Activated T-helper 1 cell treated with anti-CD3 and anti-CD28 coated beads, Interleukin-2, amount 50 U/mL, for 16 hours (primary cell): ENCODE results near the gene AK8.
"Not testable (repeated sequence)": the region's sequence is repeated elsewhere in the genome, so short reads cannot be mapped to it uniquely, and the experiment has no call there.

Source experiments
- DNase-seq, 2 donors: peaks; one replicate each; pipeline ENCODE4 v3.0.0-alpha.2; 2020; ENCODE audit warnings: low read depth in 1 of 2, low spot score in 1 of 2

Gene AK8

GRCh38 chr9:132721661-132722060 lies 156.4 kb downstream of the AK8 start:
- no peak for DNase-seq

GRCh38 chr9:132718381-132718928 lies 159.6 kb downstream of the AK8 start:
- not testable (repeated sequence) for DNase-seq

- no peak for DNase-seq
Observed at GRCh38 chr9:132717326-132717945, 160.6 kb downstream of the AK8 start.

GRCh38 chr9:132716007-132716406 lies 162.1 kb downstream of the AK8 start:
- no peak for DNase-seq

GRCh38 chr9:132712753-132713152 lies 165.3 kb downstream of the AK8 start:
- no peak for DNase-seq

- DNase-seq, result no peak
Observed at GRCh38 chr9:132711846-132712245, 166.2 kb downstream of the AK8 start.

GRCh38 chr9:132711152-132711551 lies 166.9 kb downstream of the AK8 start:
- not testable (repeated sequence) for DNase-seq

- no peak for DNase-seq
Observed at GRCh38 chr9:132710333-132710732, 167.8 kb downstream of the AK8 start.

- no peak for DNase-seq
Observed at GRCh38 chr9:132708769-132709430, 169.2 kb downstream of the AK8 start.

GRCh38 chr9:132708239-132708638 lies 169.8 kb downstream of the AK8 start:
- no peak for DNase-seq

GRCh38 chr9:132703336-132703735 lies 174.7 kb downstream of the AK8 start:
- no peak for DNase-seq

- no peak for DNase-seq
Observed at GRCh38 chr9:132702254-132702653, 175.8 kb downstream of the AK8 start.

- no peak for DNase-seq
Observed at GRCh38 chr9:132699956-132700355, 178.1 kb downstream of the AK8 start.

- no peak for DNase-seq
Observed at GRCh38 chr9:132698989-132699388, 179.1 kb downstream of the AK8 start.

GRCh38 chr9:132697230-132697629 lies 180.9 kb downstream of the AK8 start:
- no peak for DNase-seq

- DNase-seq, result no peak
Observed at GRCh38 chr9:132694144-132694543, 183.9 kb downstream of the AK8 start.

- no peak for DNase-seq
Observed at GRCh38 chr9:132690696-132691095, 187.4 kb downstream of the AK8 start.

GRCh38 chr9:132683873-132684272 lies 194.2 kb downstream of the AK8 start:
- DNase-seq, result no peak

- DNase-seq, result no peak
Observed at GRCh38 chr9:132681561-132681960, 196.5 kb downstream of the AK8 start.

GRCh38 chr9:132679946-132680625 lies 198.0 kb downstream of the AK8 start:
- no peak for DNase-seq

GRCh38 chr9:132677976-132678375 lies 200.1 kb downstream of the AK8 start:
- no peak for DNase-seq
